ENCODE data around the gene LRRC8A. TPM values are rescaled to one million over a fixed set of nuclear protein-coding genes. Genes with fewer than 3 reads are reported as not detected.
"Not testable (repeated sequence)": the region's sequence is repeated elsewhere in the genome, so short reads cannot be mapped to it uniquely, and the experiment has no call there.

Gene LRRC8A
- total RNA-seq, 1 experiment from 2014 or later: 43.2 TPM

- DNase-seq (ENCODE audit: low spot score): not testable (repeated sequence)
Measured at GRCh38 chr9:128961403-128961802, 79.5 kb downstream of the LRRC8A start.

Other genes with a start within 250 kb of the LRRC8A start
- 437 and 467 TPM in 2 replicates for gene DYNC2I2, start 225.3 kb upstream of the LRRC8A start, total RNA-seq (2014; rRNA removed; shearing (Covaris generic))
- 403 and 420 TPM in 2 replicates for gene SET, start 192.9 kb upstream of the LRRC8A start, total RNA-seq (2014; rRNA removed; shearing (Covaris generic))
- 17.9 and 18.7 TPM in 2 replicates for gene PKN3, start 179.6 kb upstream of the LRRC8A start, total RNA-seq (2014; rRNA removed; shearing (Covaris generic))
- 160 and 195 TPM in 2 replicates for gene ZDHHC12, start 158.0 kb upstream of the LRRC8A start, total RNA-seq (2014; rRNA removed; shearing (Covaris generic))
- 17.2 and 18.5 TPM in 2 replicates for gene ZER1, start 110.2 kb upstream of the LRRC8A start, total RNA-seq (2014; rRNA removed; shearing (Covaris generic))
- gene TBC1D13, start 94.9 kb upstream of the LRRC8A start, total RNA-seq (2014; rRNA removed; shearing (Covaris generic)): 24.0 and 25.4 TPM in 2 replicates
- gene ENDOG, start 63.6 kb upstream of the LRRC8A start, total RNA-seq (2014; rRNA removed; shearing (Covaris generic)): 52.1 and 70.8 TPM in 2 replicates
- gene SPOUT1, start 52.3 kb upstream of the LRRC8A start, total RNA-seq (2014; rRNA removed; shearing (Covaris generic)): 97.6 and 121 TPM in 2 replicates
- 10.4 and 11.8 TPM in 2 replicates for gene KYAT1, start 183 bp upstream of the LRRC8A start, total RNA-seq (2014; rRNA removed; shearing (Covaris generic))
- gene PHYHD1, start 38.8 kb downstream of the LRRC8A start, total RNA-seq (2014; rRNA removed; shearing (Covaris generic)): not detected in 2 replicates
- gene DOLK, start 65.5 kb downstream of the LRRC8A start, total RNA-seq (2014; rRNA removed; shearing (Covaris generic)): 27.6 and 29.0 TPM in 2 replicates
- gene NUP188, start 65.6 kb downstream of the LRRC8A start, total RNA-seq (2014; rRNA removed; shearing (Covaris generic)): 55.8 and 75.5 TPM in 2 replicates
- gene SH3GLB2, start 146.2 kb downstream of the LRRC8A start, total RNA-seq (2014; rRNA removed; shearing (Covaris generic)): 118 and 146 TPM in 2 replicates
- 64.8 and 66.6 TPM in 2 replicates for gene MIGA2, start 154.5 kb downstream of the LRRC8A start, total RNA-seq (2014; rRNA removed; shearing (Covaris generic))
- gene DOLPP1, start 199.0 kb downstream of the LRRC8A start, total RNA-seq (2014; rRNA removed; shearing (Covaris generic)): 45.4 and 50.8 TPM in 2 replicates
- gene CRAT, start 228.7 kb downstream of the LRRC8A start, total RNA-seq (2014; rRNA removed; shearing (Covaris generic)): 37.4 and 43.7 TPM in 2 replicates
- gene PTPA, start 229.3 kb downstream of the LRRC8A start, total RNA-seq (2014; rRNA removed; shearing (Covaris generic)): 206 and 210 TPM in 2 replicates

All from HT-29 (cell line).